Measurements from ENCODE around the gene MAD1L1. TPM values are rescaled to one million over a fixed set of nuclear protein-coding genes. Genes with fewer than 3 reads are reported as not detected.

The MAD1L1 gene
- total and polyA plus RNA-seq, 7 donors, result 11.7 to 17.5 (median 15.6) TPM

DNA sequence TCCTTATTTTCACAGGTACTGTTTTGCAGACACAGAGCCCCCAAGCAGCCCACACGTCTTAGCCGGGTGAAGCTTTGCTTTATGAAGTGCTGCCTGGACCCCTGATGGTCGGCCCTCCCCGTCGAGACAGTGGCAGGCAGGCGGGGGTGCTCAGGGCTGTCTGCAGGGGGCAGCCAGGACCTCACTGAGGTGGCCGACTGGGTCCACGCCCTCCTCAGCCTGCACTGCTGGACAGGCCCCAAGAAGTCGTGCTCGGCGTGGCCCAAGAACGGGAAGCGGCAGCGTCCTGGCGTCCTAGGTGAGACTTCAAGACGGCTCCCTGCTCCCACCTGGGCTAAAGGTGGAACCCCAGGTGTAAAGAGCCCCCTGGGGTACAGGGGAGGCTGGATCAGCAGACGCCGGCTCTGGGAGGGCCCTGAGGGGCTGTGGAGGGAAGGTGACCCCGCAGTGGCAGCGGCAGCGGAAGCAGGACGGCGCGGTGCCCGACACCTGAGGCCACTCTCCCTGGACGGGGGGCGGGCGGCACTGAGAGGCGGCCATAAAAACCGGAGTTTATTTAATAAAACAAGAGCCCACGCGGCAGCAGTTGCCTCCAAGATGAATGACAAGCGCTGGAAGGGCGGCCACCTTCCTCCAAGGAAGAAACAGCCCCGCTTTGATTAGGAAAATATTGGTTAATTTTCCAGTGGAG lies 383.2 kb downstream of the MAD1L1 start:
- no peak overlapping the region for H3K27ac ChIP-seq
- 90 to 92% (median 91%) methylated on average over 35 of the region's 35 CpGs for WGBS, 3 donors
- no peaks in the 10 kb centered on the region for H3K9me3 ChIP-seq
- TF ChIP-seq, protein P1, sequence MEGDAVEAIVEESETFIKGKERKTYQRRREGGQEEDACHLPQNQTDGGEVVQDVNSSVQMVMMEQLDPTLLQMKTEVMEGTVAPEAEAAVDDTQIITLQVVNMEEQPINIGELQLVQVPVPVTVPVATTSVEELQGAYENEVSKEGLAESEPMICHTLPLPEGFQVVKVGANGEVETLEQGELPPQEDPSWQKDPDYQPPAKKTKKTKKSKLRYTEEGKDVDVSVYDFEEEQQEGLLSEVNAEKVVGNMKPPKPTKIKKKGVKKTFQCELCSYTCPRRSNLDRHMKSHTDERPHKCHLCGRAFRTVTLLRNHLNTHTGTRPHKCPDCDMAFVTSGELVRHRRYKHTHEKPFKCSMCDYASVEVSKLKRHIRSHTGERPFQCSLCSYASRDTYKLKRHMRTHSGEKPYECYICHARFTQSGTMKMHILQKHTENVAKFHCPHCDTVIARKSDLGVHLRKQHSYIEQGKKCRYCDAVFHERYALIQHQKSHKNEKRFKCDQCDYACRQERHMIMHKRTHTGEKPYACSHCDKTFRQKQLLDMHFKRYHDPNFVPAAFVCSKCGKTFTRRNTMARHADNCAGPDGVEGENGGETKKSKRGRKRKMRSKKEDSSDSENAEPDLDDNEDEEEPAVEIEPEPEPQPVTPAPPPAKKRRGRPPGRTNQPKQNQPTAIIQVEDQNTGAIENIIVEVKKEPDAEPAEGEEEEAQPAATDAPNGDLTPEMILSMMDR (IDR thresholded peaks at IDR 0.05), result no peak
- no peak for ATAC-seq
- intact Hi-C loops (cut with DNase I), result loop anchor here in 1 of 2 donors (5.0 kb wide), 1 partner anchor 1032 kb away; no protein-coding TSS in a partner anchor
- DNase-seq, result peak; percentile 6 to 44
- no peak overlapping the region for H3K4me3 ChIP-seq
- H3K27me3 ChIP-seq (ENCODE audit: insufficient read depth in 3 of 3, low read length in 2 of 3), result no peaks in the 10 kb centered on the region
- no peaks in the 10 kb centered on the region for H3K36me3 ChIP-seq (ENCODE audit: insufficient read depth in 1 of 2, low read depth in 1 of 2)
- peaks cover 12% of the 10 kb centered on the region for H3K4me1 ChIP-seq

DNA sequence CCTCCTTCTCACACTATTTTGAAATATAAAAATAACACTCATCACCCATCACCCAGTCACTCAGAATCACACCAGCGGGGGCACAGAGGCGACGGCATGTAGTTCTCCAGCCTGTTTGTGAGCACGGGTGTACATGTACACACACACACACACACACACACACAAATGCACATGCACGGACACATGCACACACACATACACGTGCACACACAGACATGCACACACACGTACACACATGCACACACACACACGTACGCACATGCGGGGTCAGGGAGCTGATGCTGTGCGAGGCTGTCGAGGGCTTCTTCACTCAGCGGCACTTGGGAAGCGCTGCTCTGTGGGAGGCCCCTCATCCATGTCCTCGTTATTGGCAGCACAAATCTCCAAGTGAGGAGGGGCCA lies 383.8 kb downstream of the MAD1L1 start:
- H3K4me3 ChIP-seq, result no peak overlapping the region
- H3K9me3 ChIP-seq, result no peaks in the 10 kb centered on the region
- intact Hi-C loops (cut with DNase I), result no loop called here
- H3K27me3 ChIP-seq (ENCODE audit: insufficient read depth in 3 of 3, low read length in 2 of 3), result no peaks in the 10 kb centered on the region
- no peaks in the 10 kb centered on the region for H3K36me3 ChIP-seq (ENCODE audit: insufficient read depth in 1 of 2, low read depth in 1 of 2)
- TF ChIP-seq, protein P1 (IDR thresholded peaks at IDR 0.05), result no peak
- ATAC-seq (no peak), DNase-seq (peak; percentile 2 to 27)
- no peak overlapping the region for H3K27ac ChIP-seq
- 95 to 97% (median 96%) methylated on average over 15 of the region's 15 CpGs for WGBS, 3 donors
- peaks cover 12% of the 10 kb centered on the region for H3K4me1 ChIP-seq

DNA sequence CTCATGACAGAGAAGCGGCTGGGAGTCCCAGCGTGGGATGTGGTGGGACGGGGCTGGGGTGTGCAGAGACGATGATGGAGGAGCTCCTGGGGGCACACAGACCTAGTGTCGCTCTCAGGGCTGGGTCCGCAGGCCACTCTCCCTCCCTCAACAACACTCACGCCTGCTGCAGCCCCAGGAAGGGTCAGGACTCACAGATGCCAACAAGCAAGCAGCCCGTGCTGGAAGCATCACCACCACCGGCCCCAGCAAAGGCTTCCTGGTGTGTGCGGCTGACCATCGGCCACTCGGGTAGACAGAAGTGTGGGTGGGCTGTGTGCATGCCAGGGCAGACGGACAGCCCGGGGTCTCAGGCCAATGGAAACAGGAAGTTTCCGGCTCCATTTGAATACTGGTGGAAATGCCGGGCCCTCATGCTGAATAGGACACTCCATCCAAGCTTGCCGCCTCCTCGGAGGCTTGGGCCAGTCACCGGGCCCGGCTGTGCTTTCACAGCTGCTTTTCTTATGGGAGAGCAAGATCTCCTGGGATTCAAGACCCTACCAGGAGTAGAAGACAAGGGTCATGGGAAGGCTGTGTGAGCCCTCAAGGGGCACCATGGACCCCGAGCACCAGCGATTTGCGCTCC lies 384.6 kb downstream of the MAD1L1 start:
- no peaks in the 10 kb centered on the region for H3K27me3 ChIP-seq (ENCODE audit: insufficient read depth in 3 of 3, low read length in 2 of 3)
- H3K27ac ChIP-seq, result no peak overlapping the region
- H3K4me3 ChIP-seq, result no peak overlapping the region
- ATAC-seq (no peak), DNase-seq (peak; percentile 13 to 55)
- intact Hi-C loops (cut with DNase I), result no loop called here
- TF ChIP-seq, protein P1 (IDR thresholded peaks at IDR 0.05), result no peak
- H3K9me3 ChIP-seq, result no peaks in the 10 kb centered on the region
- H3K4me1 ChIP-seq, result peaks cover 6% of the 10 kb centered on the region
- WGBS, 3 donors, result 86 to 91% (median 88%) methylated on average over 23 of the region's 23 CpGs
- H3K36me3 ChIP-seq (ENCODE audit: insufficient read depth in 1 of 2, low read depth in 1 of 2), result no peaks in the 10 kb centered on the region

DNA sequence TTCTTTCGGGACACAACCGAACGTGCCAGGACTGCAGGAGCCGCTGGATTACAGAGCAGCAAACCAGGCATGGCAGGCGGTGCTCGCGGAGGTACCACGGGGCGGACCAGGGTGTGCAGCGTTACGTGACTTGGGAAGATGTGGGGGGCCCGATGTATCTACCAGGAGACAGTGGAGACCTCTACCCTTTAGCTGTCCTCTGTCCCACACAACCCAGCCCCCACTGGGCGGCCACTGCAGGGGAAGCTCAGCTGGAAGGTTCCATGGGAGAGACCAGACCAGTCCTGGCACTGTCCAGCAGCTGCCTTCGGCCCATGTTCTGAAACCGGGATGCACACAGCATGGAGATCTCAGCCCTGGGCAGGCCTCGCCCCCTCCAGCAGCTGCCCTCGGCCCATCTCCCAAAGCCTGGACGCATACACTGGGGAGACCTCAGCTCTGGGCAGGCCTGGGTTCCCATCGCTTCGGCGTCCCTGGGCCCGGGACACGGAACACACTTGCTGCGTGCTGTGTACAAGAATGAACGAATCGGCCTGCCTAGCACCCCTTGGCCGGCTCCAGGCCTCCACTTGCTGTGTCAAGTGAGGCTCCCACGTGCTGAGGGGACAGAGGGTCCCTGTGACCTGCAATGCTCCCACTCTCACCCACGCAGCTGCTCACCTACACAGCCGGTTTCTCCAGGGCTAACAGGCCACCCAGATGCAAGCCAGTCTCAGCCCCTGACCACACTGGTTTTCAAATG lies 385.3 kb downstream of the MAD1L1 start:
- no peaks in the 10 kb centered on the region for H3K36me3 ChIP-seq (ENCODE audit: insufficient read depth in 1 of 2, low read depth in 1 of 2)
- no peak for ATAC-seq
- H3K4me3 ChIP-seq, result no peak overlapping the region
- intact Hi-C loops (cut with DNase I), result no loop called here
- TF ChIP-seq, protein P1 (IDR thresholded peaks at IDR 0.05), result no peak
- 92 to 97% (median 97%) methylated on average over 29 to 30 of the region's 30 CpGs for WGBS, 3 donors
- no peaks in the 10 kb centered on the region for H3K9me3 ChIP-seq
- H3K27me3 ChIP-seq (ENCODE audit: insufficient read depth in 3 of 3, low read length in 2 of 3), result no peaks in the 10 kb centered on the region
- peak; percentile 4 to 28 for DNase-seq
- H3K27ac ChIP-seq, result no peak overlapping the region
- H3K4me1 ChIP-seq, result peaks cover 6% of the 10 kb centered on the region
